ENCODE results near the gene POFUT2. TPM values are rescaled to one million over a fixed set of nuclear protein-coding genes. Genes with fewer than 3 reads are reported as not detected.

Gene POFUT2
- total and polyA plus RNA-seq, 10 donors = 10.5 to 37.0 (median 26.7) TPM

DNA sequence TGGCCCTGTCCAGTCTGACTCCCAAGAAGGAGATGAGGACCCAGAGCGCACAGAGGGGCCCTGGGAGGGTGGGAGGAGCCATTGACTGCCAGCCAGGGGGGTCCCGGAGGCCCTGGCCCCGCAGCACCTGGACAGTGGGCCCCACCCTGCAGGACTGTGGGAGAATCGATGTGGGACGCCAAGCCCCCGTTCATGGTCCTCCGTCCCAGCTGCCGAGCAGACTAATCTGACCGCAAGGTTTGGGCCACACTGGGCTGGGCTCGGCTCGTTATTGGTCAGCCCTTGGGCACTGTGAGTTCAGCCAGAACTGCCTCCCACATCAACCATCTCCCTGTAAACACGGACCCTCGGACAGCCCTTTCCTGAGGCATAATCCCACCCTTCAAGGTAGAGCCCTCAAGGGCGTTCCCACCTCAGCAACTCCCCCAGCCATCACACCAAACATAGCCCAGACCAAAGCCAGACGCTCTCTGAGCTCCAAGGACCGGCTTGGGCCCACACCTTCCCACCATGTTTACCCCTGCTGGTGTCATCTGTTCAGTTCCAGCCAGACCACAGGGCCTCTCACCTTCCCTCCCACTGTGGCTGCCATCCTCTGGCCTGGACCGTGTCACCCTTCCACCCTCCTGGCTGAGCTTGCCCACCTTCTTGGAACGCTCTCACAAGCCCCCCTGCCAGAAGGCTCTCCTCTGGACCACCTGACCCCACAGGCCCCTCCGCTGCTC, 16.2 kb upstream of the POFUT2 start:
- WGBS, 5 donors = 87 to 94% (median 90%) methylated on average over 10 to 19 of the region's 19 CpGs
- peaks cover 9 to 74% (median 41%) of the 10 kb centered on the region in 6 donors for H3K4me1 ChIP-seq

DNA sequence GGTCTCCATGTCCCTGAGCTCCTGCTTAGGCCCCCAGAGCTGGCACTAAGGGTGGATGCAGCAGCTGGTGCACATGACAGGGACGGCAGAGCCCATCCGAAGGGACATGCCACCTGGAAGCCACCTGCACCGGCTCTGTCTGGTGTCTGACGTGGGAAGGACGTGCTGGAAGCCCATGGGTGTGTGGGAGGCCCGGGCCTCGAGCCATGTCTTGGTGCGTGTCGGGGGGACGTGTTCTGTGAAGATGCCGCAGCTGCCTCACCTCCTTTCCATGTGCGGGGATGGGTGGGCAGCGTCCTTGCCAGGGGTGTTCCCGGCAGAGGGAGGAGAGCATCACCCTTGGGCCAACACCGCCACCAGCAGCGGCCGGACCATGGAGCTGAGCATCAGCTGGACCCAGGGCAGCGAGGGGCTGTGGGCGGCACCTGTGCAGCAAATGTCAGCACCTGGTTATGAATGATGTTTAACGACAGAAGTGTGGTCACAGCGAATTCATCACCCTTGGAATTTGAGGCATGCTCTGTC, 15.5 kb upstream of the POFUT2 start:
- intact Hi-C loops (cut with DNase I; ENCODE audit: low total_unique reads) = no loop called here
- H3K27me3 ChIP-seq (replicated peaks in 1 of 7) = peaks cover 0 to 2% (median 0%) of the 10 kb centered on the region in 7 donors
- TF ChIP-seq, protein P1, sequence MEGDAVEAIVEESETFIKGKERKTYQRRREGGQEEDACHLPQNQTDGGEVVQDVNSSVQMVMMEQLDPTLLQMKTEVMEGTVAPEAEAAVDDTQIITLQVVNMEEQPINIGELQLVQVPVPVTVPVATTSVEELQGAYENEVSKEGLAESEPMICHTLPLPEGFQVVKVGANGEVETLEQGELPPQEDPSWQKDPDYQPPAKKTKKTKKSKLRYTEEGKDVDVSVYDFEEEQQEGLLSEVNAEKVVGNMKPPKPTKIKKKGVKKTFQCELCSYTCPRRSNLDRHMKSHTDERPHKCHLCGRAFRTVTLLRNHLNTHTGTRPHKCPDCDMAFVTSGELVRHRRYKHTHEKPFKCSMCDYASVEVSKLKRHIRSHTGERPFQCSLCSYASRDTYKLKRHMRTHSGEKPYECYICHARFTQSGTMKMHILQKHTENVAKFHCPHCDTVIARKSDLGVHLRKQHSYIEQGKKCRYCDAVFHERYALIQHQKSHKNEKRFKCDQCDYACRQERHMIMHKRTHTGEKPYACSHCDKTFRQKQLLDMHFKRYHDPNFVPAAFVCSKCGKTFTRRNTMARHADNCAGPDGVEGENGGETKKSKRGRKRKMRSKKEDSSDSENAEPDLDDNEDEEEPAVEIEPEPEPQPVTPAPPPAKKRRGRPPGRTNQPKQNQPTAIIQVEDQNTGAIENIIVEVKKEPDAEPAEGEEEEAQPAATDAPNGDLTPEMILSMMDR (IDR thresholded peaks at IDR 0.05 in 8 of 11, conservative IDR thresholded peaks at IDR 0.05 in 3 of 11) = no peak
- TF ChIP-seq POLR2AphosphoS5 (IDR thresholded peaks at IDR 0.05) = no peak
- TF ChIP-seq POLR2A (IDR thresholded peaks at IDR 0.05) = no peak
- no peak overlapping the region for H3K4me3 ChIP-seq
- H3K27ac ChIP-seq = peak overlapping the region in 5 of 8 donors; percentile 72 to 83 (median 80)
- DNase-seq = peak; percentile 65
- H3K36me3 ChIP-seq = no peaks in the 10 kb centered on the region
- no peaks in the 10 kb centered on the region for H3K9me3 ChIP-seq
- peaks cover 4 to 66% (median 33%) of the 10 kb centered on the region in 6 donors for H3K4me1 ChIP-seq
- WGBS, 5 donors = 89 to 96% (median 92%) methylated on average over 13 to 21 of the region's 21 CpGs

More for the DNA sequence above, 16.2 kb upstream of the POFUT2 start:
- H3K36me3 ChIP-seq = no peaks in the 10 kb centered on the region
- peaks cover 0 to 10% (median 0%) of the 10 kb centered on the region in 7 donors for H3K27me3 ChIP-seq (replicated peaks in 1 of 7)
- H3K27ac ChIP-seq = peak overlapping the region in 3 of 8 donors; percentile 79 to 83 (median 81)
- TF ChIP-seq POLR2A (IDR thresholded peaks at IDR 0.05) = no peak
- TF ChIP-seq POLR2AphosphoS5 (IDR thresholded peaks at IDR 0.05) = no peak
- TF ChIP-seq, protein P1 (IDR thresholded peaks at IDR 0.05 in 8 of 11, conservative IDR thresholded peaks at IDR 0.05 in 3 of 11) = no peak
- H3K4me3 ChIP-seq = no peak overlapping the region
- intact Hi-C loops (cut with DNase I; ENCODE audit: low total_unique reads) = no loop called here
- peak; percentile 59 for DNase-seq
- no peaks in the 10 kb centered on the region for H3K9me3 ChIP-seq

DNA sequence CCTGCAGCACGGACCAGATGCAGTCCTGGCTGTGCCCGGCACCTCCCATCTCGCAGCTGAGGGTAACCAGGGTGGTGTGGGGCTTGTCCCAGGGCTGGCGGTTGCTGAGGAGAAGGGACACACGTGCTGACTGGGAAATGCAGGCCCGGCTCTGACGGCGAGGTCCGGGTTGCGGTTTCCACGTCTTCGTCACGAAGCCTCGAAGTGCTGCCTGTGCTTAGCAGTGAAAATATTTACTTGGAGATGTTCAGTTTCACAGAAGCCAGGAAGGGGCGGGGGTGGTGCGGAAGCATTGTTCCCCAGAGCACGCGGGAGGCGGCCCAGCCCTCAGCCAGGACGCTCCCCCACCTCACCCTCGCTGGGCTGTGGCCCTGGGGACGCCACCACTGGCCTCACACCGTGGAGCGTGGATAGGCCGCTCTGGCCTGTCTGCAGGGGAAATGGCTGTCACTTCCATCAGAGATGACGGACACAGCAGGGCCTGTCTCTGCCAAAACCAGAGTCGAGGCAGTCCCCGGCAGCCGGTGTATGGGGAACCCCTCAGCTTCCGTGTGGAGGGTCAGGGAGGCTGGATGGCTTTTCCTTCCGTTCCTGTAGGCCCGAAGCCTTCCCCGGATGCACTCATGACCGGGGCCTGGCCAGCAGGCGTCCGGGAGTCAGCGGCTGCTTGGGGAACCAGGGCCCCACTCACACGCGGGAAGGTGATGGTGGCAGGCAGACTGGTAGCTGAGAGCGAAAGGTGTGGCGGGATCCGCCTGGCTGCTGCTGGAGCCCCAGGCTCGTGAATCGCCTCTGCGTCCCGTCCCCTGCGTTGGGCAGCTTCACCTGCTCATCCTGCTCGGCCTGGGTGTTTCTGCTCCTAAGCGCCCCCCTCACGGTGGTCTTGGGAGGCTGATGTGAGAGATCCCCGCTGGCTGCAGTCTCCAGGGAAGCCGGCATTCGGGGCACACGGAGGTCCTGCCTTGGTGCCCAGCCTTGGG, 14.7 kb upstream of the POFUT2 start:
- H3K4me3 ChIP-seq = no peak overlapping the region
- no peaks in the 10 kb centered on the region for H3K36me3 ChIP-seq
- peak overlapping the region in 7 of 8 donors; percentile 53 to 83 (median 79) for H3K27ac ChIP-seq
- TF ChIP-seq, protein P1 (IDR thresholded peaks at IDR 0.05 in 8 of 11, conservative IDR thresholded peaks at IDR 0.05 in 3 of 11) = no peak
- TF ChIP-seq POLR2AphosphoS5 (IDR thresholded peaks at IDR 0.05) = peak; percentile 45 to 76 (median 67)
- H3K27me3 ChIP-seq (replicated peaks in 1 of 7) = no peaks in the 10 kb centered on the region
- 55 to 69% (median 59%) methylated on average over 34 to 54 of the region's 54 CpGs for WGBS, 5 donors
- peak; percentile 82 for DNase-seq
- H3K4me1 ChIP-seq = peaks cover 4 to 58% (median 29%) of the 10 kb centered on the region in 6 donors
- no peaks in the 10 kb centered on the region for H3K9me3 ChIP-seq
- intact Hi-C loops (cut with DNase I; ENCODE audit: low total_unique reads) = no loop called here
